Measurements from ENCODE around the gene COL25A1.

Gene COL25A1

GRCh38 chr4:109184491-109184961, 117.9 kb downstream of the COL25A1 start:
- POLR2A ChIA-PET, result no interaction called here
- H3K4me3 ChIP-seq (ENCODE audit: low read depth, low read length), result no peak overlapping the region
- CTCF ChIA-PET, result no interaction called here
- no peak for TF ChIP-seq CTCF (IDR thresholded peaks at IDR 0.05; ENCODE audit: insufficient read depth, low read length, missing control alignments)
- DNase-seq (ENCODE audit: low read depth, low spot score), result no peak

- no peak for DNase-seq (ENCODE audit: low read depth, low spot score)
- H3K4me3 ChIP-seq (ENCODE audit: low read depth, low read length), result no peak overlapping the region
- CTCF ChIA-PET, result no interaction called here
- TF ChIP-seq CTCF (IDR thresholded peaks at IDR 0.05; ENCODE audit: insufficient read depth, low read length, missing control alignments), result no peak
- POLR2A ChIA-PET, result no interaction called here
Observed at GRCh38 chr4:109183931-109184490, 118.4 kb downstream of the COL25A1 start.

GRCh38 chr4:109182696-109183095, 119.8 kb downstream of the COL25A1 start:
- ChIA-PET CTCF (no interaction called here), POLR2A (no interaction called here)
- TF ChIP-seq CTCF (IDR thresholded peaks at IDR 0.05; ENCODE audit: insufficient read depth, low read length, missing control alignments), result no peak
- no peak overlapping the region for H3K4me3 ChIP-seq (ENCODE audit: low read depth, low read length)
- no peak for DNase-seq (ENCODE audit: low read depth, low spot score)

- POLR2A ChIA-PET, result no interaction called here
- no peak for DNase-seq (ENCODE audit: low read depth, low spot score)
- TF ChIP-seq CTCF (IDR thresholded peaks at IDR 0.05; ENCODE audit: insufficient read depth, low read length, missing control alignments), result no peak
- CTCF ChIA-PET, result no interaction called here
- no peak overlapping the region for H3K4me3 ChIP-seq (ENCODE audit: low read depth, low read length)
Observed at GRCh38 chr4:109179061-109179460, 123.4 kb downstream of the COL25A1 start.

GRCh38 chr4:109177096-109177810, 125.2 kb downstream of the COL25A1 start:
- no peak overlapping the region for H3K4me3 ChIP-seq (ENCODE audit: low read depth, low read length)
- POLR2A ChIA-PET, result no interaction called here
- CTCF ChIA-PET, result no interaction called here
- no peak for DNase-seq (ENCODE audit: low read depth, low spot score)
- TF ChIP-seq CTCF (IDR thresholded peaks at IDR 0.05; ENCODE audit: insufficient read depth, low read length, missing control alignments), result no peak

- CTCF ChIA-PET, result no interaction called here
- no peak for TF ChIP-seq CTCF (IDR thresholded peaks at IDR 0.05; ENCODE audit: insufficient read depth, low read length, missing control alignments)
- DNase-seq (ENCODE audit: low read depth, low spot score), result no peak
- POLR2A ChIA-PET, result no interaction called here
- H3K4me3 ChIP-seq (ENCODE audit: low read depth, low read length), result no peak overlapping the region
Observed at GRCh38 chr4:109174224-109174953, 128.1 kb downstream of the COL25A1 start.
